GM12865 (cell line): Measurements from ENCODE around the gene TMEM169.

Source experiments
- DNase-seq: peaks from one replicate; pipeline ENCODE4 v3.0.0; 2010; ENCODE audit warnings: low read depth
- H3K4me3 ChIP-seq: 2 replicates; pipeline ENCODE4 v1.5.1; 2011; ENCODE audit warnings: mild to moderate bottlenecking, low read depth, low read length, control low read depth
- TF ChIP-seq, protein P1 (sequence below): IDR thresholded peaks from 2 replicates; pipeline ENCODE4 v1.5.1; 2011; ENCODE audit warnings: low read length, control low read depth, low read depth, inconsistent platforms; ENCODE audit not compliant: insufficient read depth; ENCODE audit errors: missing control alignments

Gene TMEM169

DNA sequence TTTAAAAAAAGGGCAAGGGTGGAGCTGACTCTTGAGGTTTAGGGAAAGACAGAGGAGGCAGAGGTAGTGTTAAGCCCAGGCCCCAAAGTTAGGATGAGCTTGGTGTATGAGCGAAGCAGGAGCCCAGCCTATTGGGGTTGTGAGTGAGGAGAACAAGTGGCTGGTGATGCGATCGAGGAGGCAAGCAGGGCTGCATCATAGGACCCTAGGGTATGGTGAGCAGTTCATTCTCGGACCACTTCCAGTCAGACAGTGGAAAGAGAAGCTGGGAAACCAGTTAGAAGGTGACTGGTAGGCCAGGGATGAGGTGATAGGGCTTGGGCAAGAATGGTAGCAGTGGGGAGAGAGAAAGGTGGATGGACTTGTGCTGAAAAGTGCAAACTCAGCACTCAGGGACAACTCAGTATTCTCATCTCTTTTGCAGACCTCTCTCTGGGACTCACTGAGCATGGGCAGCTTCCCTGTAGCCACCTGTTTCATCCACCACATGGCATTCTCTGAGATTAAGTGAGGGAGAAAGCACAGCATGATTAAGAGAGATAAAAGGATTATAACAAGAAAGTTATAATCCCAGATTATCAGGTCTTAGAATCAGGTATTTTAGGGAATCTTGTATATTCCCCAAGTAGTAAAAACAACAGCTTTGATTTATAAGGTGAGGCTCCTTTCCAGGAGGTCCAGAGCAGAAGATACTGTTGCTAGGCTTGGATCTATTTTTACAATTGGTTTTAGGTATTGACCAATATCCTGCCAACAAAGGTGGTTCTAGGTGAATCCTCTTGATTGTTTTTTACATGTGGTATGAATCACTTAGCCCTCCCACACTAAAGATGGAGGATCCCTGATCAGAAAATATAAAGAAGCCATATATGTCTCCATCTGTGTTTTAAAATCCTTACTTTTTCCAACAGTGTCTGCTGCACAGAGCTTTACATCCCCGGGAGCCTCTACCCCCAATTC is 65.7 kb downstream of the TMEM169 start:
- TF ChIP-seq, protein P1, sequence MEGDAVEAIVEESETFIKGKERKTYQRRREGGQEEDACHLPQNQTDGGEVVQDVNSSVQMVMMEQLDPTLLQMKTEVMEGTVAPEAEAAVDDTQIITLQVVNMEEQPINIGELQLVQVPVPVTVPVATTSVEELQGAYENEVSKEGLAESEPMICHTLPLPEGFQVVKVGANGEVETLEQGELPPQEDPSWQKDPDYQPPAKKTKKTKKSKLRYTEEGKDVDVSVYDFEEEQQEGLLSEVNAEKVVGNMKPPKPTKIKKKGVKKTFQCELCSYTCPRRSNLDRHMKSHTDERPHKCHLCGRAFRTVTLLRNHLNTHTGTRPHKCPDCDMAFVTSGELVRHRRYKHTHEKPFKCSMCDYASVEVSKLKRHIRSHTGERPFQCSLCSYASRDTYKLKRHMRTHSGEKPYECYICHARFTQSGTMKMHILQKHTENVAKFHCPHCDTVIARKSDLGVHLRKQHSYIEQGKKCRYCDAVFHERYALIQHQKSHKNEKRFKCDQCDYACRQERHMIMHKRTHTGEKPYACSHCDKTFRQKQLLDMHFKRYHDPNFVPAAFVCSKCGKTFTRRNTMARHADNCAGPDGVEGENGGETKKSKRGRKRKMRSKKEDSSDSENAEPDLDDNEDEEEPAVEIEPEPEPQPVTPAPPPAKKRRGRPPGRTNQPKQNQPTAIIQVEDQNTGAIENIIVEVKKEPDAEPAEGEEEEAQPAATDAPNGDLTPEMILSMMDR = no peak
- no peak for DNase-seq
- H3K4me3 ChIP-seq = no peak overlapping the region

DNA sequence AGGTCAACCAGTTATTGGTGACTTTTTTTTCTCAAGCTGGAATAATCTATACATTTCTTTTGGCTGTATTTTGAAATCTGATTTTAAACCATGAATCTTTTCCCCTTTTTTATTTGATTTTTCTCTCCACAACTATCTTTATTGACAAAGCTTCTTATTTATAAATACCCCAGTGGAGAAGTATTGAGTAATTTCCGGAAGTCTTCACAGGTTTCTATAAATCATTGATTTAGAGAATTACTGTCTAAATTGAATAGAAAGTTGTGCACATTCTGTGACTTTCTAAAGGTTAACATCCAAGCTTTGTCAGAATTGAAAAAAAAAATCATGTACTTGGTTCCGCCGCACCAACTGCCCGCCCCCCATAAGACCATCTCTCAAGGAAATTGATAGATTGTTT is 67.3 kb downstream of the TMEM169 start:
- TF ChIP-seq, protein P1 = no peak
- DNase-seq = no peak
- no peak overlapping the region for H3K4me3 ChIP-seq

DNA sequence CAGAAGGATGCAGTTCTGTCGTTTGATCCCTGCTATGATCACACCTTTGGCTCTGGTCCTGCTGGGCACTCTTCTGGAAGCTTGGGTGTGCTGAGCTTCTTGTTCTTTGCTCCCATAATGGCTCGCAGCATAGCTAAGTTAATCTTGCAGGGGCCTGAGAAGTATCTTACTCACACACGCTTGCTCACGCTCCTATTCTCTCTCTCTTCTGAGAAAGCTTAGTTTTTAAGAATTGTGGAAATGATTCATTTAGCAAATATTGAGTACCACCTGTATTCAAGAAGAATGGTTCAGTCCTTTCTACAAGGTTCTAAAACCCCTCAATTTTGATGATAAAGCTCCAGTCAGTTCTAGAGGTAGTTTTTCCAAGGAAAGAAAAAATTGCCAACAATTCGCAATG is 68.0 kb downstream of the TMEM169 start:
- DNase-seq = no peak
- no peak overlapping the region for H3K4me3 ChIP-seq
- TF ChIP-seq, protein P1 = no peak

DNA sequence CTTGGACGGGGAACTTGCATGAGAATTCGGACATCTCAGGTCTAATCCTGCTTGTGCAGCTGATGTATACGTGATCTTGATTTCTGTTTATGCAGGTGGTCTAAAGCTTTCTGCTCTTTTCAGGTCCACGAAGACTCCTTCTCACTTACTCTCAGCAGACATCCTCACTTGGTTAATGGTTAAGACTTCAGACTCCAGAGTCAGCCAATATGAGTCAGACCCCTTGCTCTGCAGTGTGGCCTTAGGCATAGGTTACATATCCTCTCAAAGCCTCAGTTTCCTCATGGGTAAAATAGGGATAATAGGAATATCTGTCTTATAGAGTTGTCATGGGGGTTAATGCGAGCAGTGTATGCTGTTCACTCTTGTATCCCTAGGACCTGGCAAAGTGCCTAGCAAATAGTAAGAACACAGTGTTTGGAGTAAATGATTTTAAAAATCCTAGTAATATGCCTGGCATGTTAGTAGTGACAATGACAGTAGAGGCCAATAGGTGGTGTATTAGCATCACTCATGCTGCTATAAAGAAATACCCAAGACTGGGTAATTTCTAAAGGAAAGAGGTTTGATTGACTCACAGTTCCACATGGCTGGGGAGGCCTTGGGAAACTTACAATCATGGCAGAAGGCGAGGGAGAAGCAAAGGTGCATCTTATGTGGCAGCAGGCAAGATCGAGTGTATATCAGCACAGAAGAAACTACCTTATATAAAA is 69.8 kb downstream of the TMEM169 start:
- H3K4me3 ChIP-seq = no peak overlapping the region
- TF ChIP-seq, protein P1 = no peak
- DNase-seq = no peak
